A549 (cell line): Measurements from ENCODE around the gene KRT81. TPM values are rescaled to one million over a fixed set of nuclear protein-coding genes. Genes with fewer than 3 reads are reported as not detected.

Experiments
- ATAC-seq, 2 experiments: fragments of 200-7000 bp in 1 of 2; fragments of >200 bp in 1 of 2; cut with Nextera tagmentation in 1 of 2; cut with Tn5 transposase in 1 of 2; 3 replicates each; pipeline versions ENCODE4 v1.8.0 to v1.9.1; 2018 to 2020; ENCODE audit warnings: mild to moderate bottlenecking in 1 of 2, moderate library complexity in 1 of 2
- CTCF ChIA-PET: fragments of 300-600 bp; sonication (Branson Sonifier 250); formaldehyde crosslinking; extraction: SDS; loops from one replicate; lab custom pipeline; 2021; ENCODE audit warnings: antibody characterized with exemption, inconsistent platforms; lab: Yijun Ruan, JAX
- POLR2A ChIA-PET: fragments of 350-600 bp; formaldehyde crosslinking; extraction: SDS; loops from one replicate; lab custom pipeline; 2021; ENCODE audit warnings: antibody characterized with exemption, inconsistent platforms; lab: Yijun Ruan, JAX
- DNase-seq, 2 experiments: peaks; one replicate each; pipeline versions ENCODE4 v3.0.0 to v3.0.0-alpha.2; 2011 to 2016; ENCODE audit warnings: low read depth in 1 of 2, low spot score in 1 of 2
- FAIRE-seq: peaks from 2 replicates; lab custom pipeline; 2011; peaks lifted over from hg19 to GRCh38; lab: Jason Lieb, UNC
- H3K27ac ChIP-seq, 2 experiments: fragments of >200 bp; sonication (Bioruptor Twin); formaldehyde crosslinking; 3 replicates each; pipeline ENCODE4 v1.5.1; 2016 to 2017
- H3K4me1 ChIP-seq: fragments of >200 bp; sonication (Bioruptor Twin); formaldehyde crosslinking; 3 replicates; pipeline ENCODE4 v1.6.1; 2016
- H3K4me2 ChIP-seq: fragments of >200 bp; sonication (Bioruptor Twin); formaldehyde crosslinking; 3 replicates; pipeline ENCODE4 v1.6.1; 2016
- H3K4me3 ChIP-seq: fragments of >200 bp; sonication (Bioruptor Twin); formaldehyde crosslinking; 3 replicates; pipeline ENCODE4 v1.5.1; 2016
- H3K9me3 ChIP-seq: fragments of >200 bp; sonication (Bioruptor Twin); formaldehyde crosslinking; 3 replicates; pipeline ENCODE4 v1.6.1; 2016
- CHD2 ChIP-seq: fragments of 150-350 bp; IDR thresholded peaks from 2 replicates; pipeline ENCODE4 v1.6.1; 2014; ENCODE audit warnings: low read length; ENCODE audit not compliant: partially characterized antibody
- CTCF ChIP-seq: fragments of >200 bp; sonication (Bioruptor Twin); formaldehyde crosslinking; IDR thresholded peaks from 3 replicates; pipeline ENCODE4 v1.5.1; 2016
- ELK1 ChIP-seq: fragments of 150-350 bp; IDR thresholded peaks from 2 replicates; pipeline ENCODE4 v1.6.1; 2014; ENCODE audit warnings: low read depth, mild to moderate bottlenecking, low read length
- EP300 ChIP-seq, 2 experiments: fragments of >200 bp; sonication (Bioruptor Twin); formaldehyde crosslinking; IDR thresholded peaks; 2 replicates in 1 of 2; 3 replicates in 1 of 2; pipeline ENCODE4 v1.6.1; 2016 to 2017
- ESRRA ChIP-seq: fragments of 150-350 bp; IDR thresholded peaks from 2 replicates; pipeline ENCODE4 v1.6.1; 2014; ENCODE audit warnings: mild to moderate bottlenecking, low read length, borderline replicate concordance
- FOSB ChIP-seq: fragments of 250-450 bp; sonication (Bioruptor Pico); IDR thresholded peaks from 2 replicates; pipeline ENCODE4 v1.5.0; 2020; ENCODE audit warnings: mild to moderate bottlenecking, moderate library complexity
- FOSL2 ChIP-seq, 2 experiments: fragments of 450-650 bp in 1 of 2; fragments of >200 bp in 1 of 2; sonication (Bioruptor Twin) in 1 of 2; formaldehyde crosslinking; IDR thresholded peaks; 2 replicates each; pipeline versions ENCODE4 v1.5.0 to v1.6.1; 2016 to 2020; ENCODE audit warnings: mild to moderate bottlenecking in 1 of 2, moderate library complexity in 1 of 2
- HDAC2 ChIP-seq: fragments of 200-600 bp; sonication (generic); IDR thresholded peaks from 2 replicates; pipeline ENCODE4 v1.6.1; 2016
- HES2 ChIP-seq: fragments of >200 bp; sonication (Bioruptor Twin); formaldehyde crosslinking; IDR thresholded peaks from 2 replicates; pipeline ENCODE4 v1.6.1; 2016
- HMGXB4 ChIP-seq: fragments of 250-450 bp; sonication (Bioruptor Pico); IDR thresholded peaks from 2 replicates; pipeline ENCODE4 v1.5.0; 2021; ENCODE audit warnings: mild to moderate bottlenecking, moderate library complexity, borderline replicate concordance
- HOXA7 ChIP-seq: fragments of 250-450 bp; sonication (Bioruptor Pico); IDR thresholded peaks from 2 replicates; pipeline ENCODE4 v1.5.0; 2020; ENCODE audit warnings: mild to moderate bottlenecking, moderate library complexity
- HOXB13 ChIP-seq: fragments of 250-450 bp; sonication (Bioruptor Pico); IDR thresholded peaks from 2 replicates; pipeline ENCODE4 v1.5.0; 2020; ENCODE audit warnings: low read depth, mild to moderate bottlenecking, moderate library complexity
- JUN ChIP-seq, 2 experiments: fragments of >200 bp; sonication (Bioruptor Twin); formaldehyde crosslinking; IDR thresholded peaks; 2 replicates in 1 of 2; 3 replicates in 1 of 2; pipeline ENCODE4 v1.6.1; 2016 to 2017
- KDM1A ChIP-seq: fragments of 200-600 bp; sonication (generic); IDR thresholded peaks from 2 replicates; pipeline ENCODE4 v1.6.1; 2016; ENCODE audit warnings: low read depth, mild to moderate bottlenecking
- MAX ChIP-seq: IDR thresholded peaks from 2 replicates; pipeline ENCODE4 v1.6.1; 2012
- MYC ChIP-seq: IDR thresholded peaks from 2 replicates; pipeline ENCODE4 v1.6.1; 2012; ENCODE audit warnings: mild to moderate bottlenecking, inconsistent platforms, low read length, improper control_type of control experiment, borderline replicate concordance
- NPAS2 ChIP-seq: fragments of 250-450 bp; sonication (Bioruptor Pico); IDR thresholded peaks from 2 replicates; pipeline ENCODE4 v1.8.0; 2022; ENCODE audit warnings: mild to moderate bottlenecking, moderate library complexity, borderline replicate concordance
- PBX3 ChIP-seq: IDR thresholded peaks from 2 replicates; pipeline ENCODE4 v1.6.1; 2012
- PHF8 ChIP-seq: fragments of 200-600 bp; sonication (generic); IDR thresholded peaks from 2 replicates; pipeline ENCODE4 v1.6.1; 2016; ENCODE audit warnings: low read depth, mild to moderate bottlenecking, antibody characterized with exemption, moderate library complexity, borderline replicate concordance
- RAD21 ChIP-seq, 2 experiments: fragments of >200 bp in 1 of 2; sonication (Bioruptor Twin) in 1 of 2; formaldehyde crosslinking in 1 of 2; IDR thresholded peaks in 1 of 2; conservative IDR thresholded peaks in 1 of 2; 2 replicates in 1 of 2; 3 replicates in 1 of 2; pipeline ENCODE4 v1.6.1; 2012 to 2018; ENCODE audit warnings: inconsistent platforms in 1 of 2
- RARB ChIP-seq: fragments of 250-450 bp; sonication (Bioruptor Pico); IDR thresholded peaks from 2 replicates; pipeline ENCODE4 v1.8.0; 2021; ENCODE audit warnings: mild to moderate bottlenecking, moderate library complexity
- RCOR1 ChIP-seq: fragments of 150-350 bp; IDR thresholded peaks from 2 replicates; pipeline ENCODE4 v1.6.1; 2014; ENCODE audit warnings: antibody characterized with exemption, low read length, low read depth
- REST ChIP-seq: fragments of 200-600 bp; sonication (generic); IDR thresholded peaks from 2 replicates; pipeline ENCODE4 v1.6.1; 2016; ENCODE audit warnings: antibody characterized with exemption, mild to moderate bottlenecking, moderate library complexity
- RNF2 ChIP-seq: fragments of 200-600 bp; sonication (generic); IDR thresholded peaks from 2 replicates; pipeline ENCODE4 v1.6.1; 2016; ENCODE audit warnings: low read depth, mild to moderate bottlenecking, antibody characterized with exemption, moderate library complexity, borderline replicate concordance
- SMC3 ChIP-seq: fragments of >200 bp; sonication (Bioruptor Twin); formaldehyde crosslinking; IDR thresholded peaks from 3 replicates; pipeline ENCODE4 v1.6.1; 2018; ENCODE audit warnings: inconsistent platforms
- SREBF2 ChIP-seq: fragments of 450-650 bp; IDR thresholded peaks from 2 replicates; pipeline ENCODE4 v1.6.1; 2014; ENCODE audit warnings: mild to moderate bottlenecking, moderate library complexity
- TFCP2L1 ChIP-seq: fragments of 250-450 bp; sonication (Bioruptor Pico); IDR thresholded peaks from 2 replicates; pipeline ENCODE4 v1.5.0; 2021; ENCODE audit warnings: mild to moderate bottlenecking
- WGBS: methylation state at CpG from one replicate; pipeline ENCODE4 v1.1.6; 2017; ENCODE audit errors: missing lambda C conversion rate; 5-methylcytosine and 5-hydroxymethylcytosine counted together
- polyA plus RNA-seq, 4 experiments: library from polyadenylated mRNA; depleted of rRNA in 3 of 4; stranded (reverse); fragments of >200 nt; fragmentation: RNase III in 1 of 4; extraction: RNeasy Plus Mini Kit Qiagen cat#74134 plus additional on column Dnase treatment in 1 of 4; gene quantifications; 2 replicates in 3 of 4; 3 replicates in 1 of 4; pipeline ENCODE4 v1.2.3, GENCODE V29; 2011 to 2017

The KRT81 gene
- polyA plus RNA-seq, 2 of the 4 experiments (the other 2 are of a cell fraction) = 1,799 to 3,643 TPM

- FAIRE-seq (no peak), DNase-seq (peak in 1 of 2 experiments; percentile 70), ATAC-seq (peak; percentile 0; a peak in 1 of 6 replicates)
- WGBS = 88% methylated on average over 52 of the region's 52 CpGs
- Histone ChIP-seq H3K9me3 (no peaks in the 10 kb centered on the region), H3K4me2 (no peak overlapping the region), H3K4me1 (peaks cover 96% of the 10 kb centered on the region), H3K4me3 (no peak overlapping the region), H3K27ac (peak overlapping the region; percentile 92 to 97)
- CTCF ChIA-PET = interaction anchor here (1.1 to 14.8 kb wide), 15 partner anchors 9 to 630 kb away, joined by 3 to 321 read pairs (median 16); partner anchors contain the start of genes KRT7 and KRT86
- POLR2A ChIA-PET = interaction anchor here (0.6 to 18.5 kb wide), 12 partner anchors 10 to 630 kb away, joined by 3 to 383 read pairs (median 7); partner anchors contain the start of genes KRT7 and KRT86
- TF ChIP-seq MAX (no peak; the same call in 1 of the 2 replicates), NPAS2 (0 out of 2 replicates have a peak, but pooled peaks have one; percentile 13), RCOR1 (no peak), PHF8 (no peak), JUN (IDR thresholded peaks at IDR 0.05) (peak in 1 of 2 experiments; percentile 42; a peak in 3 of 5 replicates), MYC (no peak), TFCP2L1 (peak; percentile 96), HES2 (no peak), HOXA7 (CRISPR knock-in tag) (peak; percentile 90), RAD21 (conservative IDR thresholded peaks at IDR 0.05 in 1 of 2, IDR thresholded peaks at IDR 0.05 in 1 of 2) (no peak), EP300 (IDR thresholded peaks at IDR 0.05) (no peak), CHD2 (peak; percentile 51), SMC3 (peak; percentile 4; the same call in 1 of the 3 replicates), HOXB13 (CRISPR knock-in tag) (peak; percentile 25; the same call in 1 of the 2 replicates), CTCF (peak; percentile 18; the same call in 1 of the 3 replicates), RARB (CRISPR knock-in tag) (peak; percentile 76), REST (no peak), ESRRA (no peak), KDM1A (no peak), RNF2 (no peak), HMGXB4 (peak; percentile 52; the same call in 1 of the 2 replicates), HDAC2 (no peak), ELK1 (no peak), PBX3 (peak; percentile 65; the same call in 1 of the 2 replicates), SREBF2 (no peak), FOSB (CRISPR knock-in tag) (peak; percentile 97), FOSL2 (IDR thresholded peaks at IDR 0.05) (no peak), FOSL2 (CRISPR knock-in tag; IDR thresholded peaks at IDR 0.05) (peak; percentile 7)
Observed at GRCh38 chr12:52250048-52250990, 41.0 kb downstream of the KRT81 start.
